Measurements from ENCODE around the gene SCARB2.

SCARB2 gene

DNA sequence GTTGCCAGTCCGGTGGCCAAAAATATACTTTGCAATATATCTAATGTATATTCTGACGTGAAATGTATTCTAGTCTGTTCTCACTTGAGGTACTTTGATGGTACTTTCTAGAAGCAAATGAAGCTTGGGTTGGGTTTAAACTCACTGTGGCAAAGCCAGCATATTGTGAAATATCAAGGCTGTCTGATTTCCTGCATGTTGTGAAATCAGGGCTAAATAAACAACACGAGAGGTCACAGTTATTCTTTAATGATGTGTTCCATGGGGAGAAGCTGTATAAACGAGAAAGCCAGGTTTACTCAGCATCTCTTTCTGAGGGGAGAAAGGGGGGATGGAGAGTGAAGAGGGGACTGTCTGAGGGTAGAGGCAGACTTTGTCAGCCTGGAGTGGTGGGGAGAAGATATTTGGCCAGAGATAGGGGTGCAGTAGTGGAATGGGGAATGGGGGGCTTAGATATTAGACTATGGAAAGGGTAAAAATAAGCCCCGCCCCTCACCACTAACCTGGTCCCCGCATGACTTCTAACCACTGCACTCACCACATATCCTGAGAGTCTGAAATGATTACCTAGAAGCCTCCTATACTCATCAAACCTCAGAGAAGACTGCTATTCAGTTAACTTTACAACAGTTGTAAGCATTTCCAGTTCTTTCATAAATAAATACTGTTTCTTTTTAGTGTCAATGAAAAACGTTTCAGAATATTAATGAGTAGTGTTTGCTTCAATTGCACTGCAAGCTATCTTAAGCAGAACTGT lies 5.9 kb upstream of the SCARB2 start:
- Histone ChIP-seq H3K4me1 (ENCODE audit: control insufficient read depth in 2 of 2, insufficient read depth in 1 of 2, low read depth in 1 of 2, low read length in 2 of 2) (peaks cover 2% of the 10 kb centered on the region in 2 donors), H4K91ac (ENCODE audit: low read depth, low read length, poor library complexity) (no peak overlapping the region), H3K18ac (ENCODE audit: low read length) (no peak overlapping the region), H3K4ac (ENCODE audit: low read length) (no peak overlapping the region), H3K36me3 (replicated peaks in 1 of 2; ENCODE audit: control insufficient read depth in 2 of 2, insufficient read depth in 2 of 2, low read length in 2 of 2) (no peaks in the 10 kb centered on the region), H2BK15ac (ENCODE audit: low read length) (no peak overlapping the region), H3K14ac (ENCODE audit: low read length) (no peak overlapping the region), H2AFZ (ENCODE audit: low read length) (no peak overlapping the region), H3K4me2 (ENCODE audit: insufficient read depth, low read length, poor library complexity, severe bottlenecking) (no peak overlapping the region), H2AK5ac (ENCODE audit: low read depth, low read length) (no peak overlapping the region), H3K9ac (ENCODE audit: low read depth, low read length, poor library complexity) (no peak overlapping the region), H3K27ac (replicated peaks; ENCODE audit: low read length) (no peak overlapping the region), H3K9me3 (replicated peaks in 1 of 2; ENCODE audit: control insufficient read depth in 2 of 2, insufficient read depth in 1 of 2, low read depth in 1 of 2, low read length in 2 of 2) (peaks cover 0 to 1% of the 10 kb centered on the region in 2 donors), H2BK12ac (ENCODE audit: low read length) (no peak overlapping the region), H3K79me1 (ENCODE audit: low read depth, low read length) (no peaks in the 10 kb centered on the region), H2BK5ac (ENCODE audit: low read length) (no peak overlapping the region), H3K27me3 (ENCODE audit: control insufficient read depth in 3 of 3, insufficient read depth in 3 of 3, low read depth in 1 of 3, low read length in 3 of 3) (no peaks in the 10 kb centered on the region), H4K8ac (ENCODE audit: low read depth, low read length) (no peak overlapping the region), H3K23ac (ENCODE audit: low read depth, low read length, poor library complexity) (no peak overlapping the region), H3K4me3 (ENCODE audit: low read length in 2 of 2) (no peak overlapping the region), H2BK120ac (ENCODE audit: low read depth, low read length) (no peak overlapping the region)
- WGBS, 2 donors (ENCODE audit: extremely low coverage in 2 of 2, insufficient read length in 2 of 2, insufficient replicate concordance in 1 of 2) = no CpG with 5 or more reads among the region's 7 CpGs
- DNase-seq (ENCODE audit: low spot score) = no peak

DNA sequence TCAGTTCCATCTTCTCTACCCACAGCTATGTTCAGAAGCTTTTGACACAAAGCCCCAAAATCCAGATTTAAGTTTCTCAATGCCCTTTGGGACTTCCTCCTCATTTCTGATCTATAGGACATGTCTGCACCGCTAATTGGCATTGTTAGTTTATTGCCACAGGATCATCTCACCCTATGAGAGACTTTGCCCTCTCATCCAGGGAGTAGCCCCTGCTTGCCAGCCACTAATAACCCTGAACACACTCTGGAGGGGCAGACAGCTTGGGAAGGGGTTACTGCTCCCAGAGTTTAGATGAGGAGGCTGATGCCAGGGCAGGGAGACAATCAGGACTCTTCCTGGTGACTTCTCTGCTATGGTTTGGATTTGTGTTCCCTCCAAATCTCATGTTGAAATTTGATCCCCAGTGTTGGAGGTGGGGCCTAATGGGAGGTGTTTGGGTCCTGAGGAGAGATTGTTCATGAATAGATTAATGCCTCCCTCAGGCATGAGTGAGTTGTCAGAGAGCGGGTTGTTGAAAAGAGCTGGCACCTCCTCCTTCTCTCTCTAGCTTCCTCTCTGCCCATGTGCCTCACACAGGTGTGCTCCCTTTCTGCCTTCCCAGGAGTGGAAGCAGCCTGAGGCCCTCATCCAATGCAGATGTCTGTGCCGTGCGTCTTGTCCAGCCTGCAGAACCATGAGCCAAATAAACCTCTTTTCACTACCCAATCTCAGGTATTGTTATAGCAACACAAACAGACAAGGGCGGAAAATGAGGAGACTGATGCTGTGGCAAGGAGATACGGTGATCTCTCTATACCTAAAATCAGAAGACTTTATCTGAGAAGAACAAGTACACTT lies 3.6 kb upstream of the SCARB2 start:
- Histone ChIP-seq H3K18ac (ENCODE audit: low read length) (no peak overlapping the region), H3K4ac (ENCODE audit: low read length) (no peak overlapping the region), H3K9me3 (replicated peaks in 1 of 2; ENCODE audit: control insufficient read depth in 2 of 2, insufficient read depth in 1 of 2, low read depth in 1 of 2, low read length in 2 of 2) (peaks cover 0 to 1% of the 10 kb centered on the region in 2 donors), H3K36me3 (replicated peaks in 1 of 2; ENCODE audit: control insufficient read depth in 2 of 2, insufficient read depth in 2 of 2, low read length in 2 of 2) (no peaks in the 10 kb centered on the region), H4K8ac (ENCODE audit: low read depth, low read length) (no peak overlapping the region), H3K23ac (ENCODE audit: low read depth, low read length, poor library complexity) (no peak overlapping the region), H3K79me1 (ENCODE audit: low read depth, low read length) (no peaks in the 10 kb centered on the region), H2BK5ac (ENCODE audit: low read length) (no peak overlapping the region), H2BK15ac (ENCODE audit: low read length) (no peak overlapping the region), H3K4me3 (ENCODE audit: low read length in 2 of 2) (no peak overlapping the region), H3K14ac (ENCODE audit: low read length) (no peak overlapping the region), H2AFZ (ENCODE audit: low read length) (no peak overlapping the region), H3K27ac (replicated peaks; ENCODE audit: low read length) (no peak overlapping the region), H2AK5ac (ENCODE audit: low read depth, low read length) (no peak overlapping the region), H2BK12ac (ENCODE audit: low read length) (no peak overlapping the region), H3K4me1 (ENCODE audit: control insufficient read depth in 2 of 2, insufficient read depth in 1 of 2, low read depth in 1 of 2, low read length in 2 of 2) (peaks cover 8 to 10% of the 10 kb centered on the region in 2 donors), H3K27me3 (ENCODE audit: control insufficient read depth in 3 of 3, insufficient read depth in 3 of 3, low read depth in 1 of 3, low read length in 3 of 3) (no peaks in the 10 kb centered on the region), H3K4me2 (ENCODE audit: insufficient read depth, low read length, poor library complexity, severe bottlenecking) (no peak overlapping the region), H4K91ac (ENCODE audit: low read depth, low read length, poor library complexity) (no peak overlapping the region), H3K9ac (ENCODE audit: low read depth, low read length, poor library complexity) (peak overlapping the region; percentile 17), H2BK120ac (ENCODE audit: low read depth, low read length) (no peak overlapping the region)
- no CpG with 5 or more reads among the region's 6 CpGs for WGBS, 2 donors (ENCODE audit: extremely low coverage in 2 of 2, insufficient read length in 2 of 2, insufficient replicate concordance in 1 of 2)
- no peak for DNase-seq (ENCODE audit: low spot score)

DNA sequence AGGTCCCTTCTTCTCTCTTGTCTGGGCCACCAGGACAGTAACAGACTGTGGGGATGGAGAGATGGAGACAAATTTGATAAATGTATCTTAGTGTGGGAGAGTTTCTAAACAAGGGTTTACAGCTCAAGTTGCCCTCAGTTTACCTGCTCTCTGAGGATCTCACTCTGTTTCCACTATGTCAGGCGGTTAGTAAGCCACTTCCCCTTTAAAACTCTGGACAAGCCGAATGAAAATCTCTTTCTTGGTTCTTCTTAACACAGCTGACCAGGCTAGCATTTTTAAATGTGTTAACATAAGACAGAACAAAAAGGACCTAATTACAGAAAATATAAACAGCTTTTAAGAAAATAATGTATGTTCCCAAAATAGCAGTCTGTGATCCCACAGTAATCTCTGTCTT lies 2.9 kb upstream of the SCARB2 start:
- H3K9ac ChIP-seq (ENCODE audit: low read depth, low read length, poor library complexity) = no peak overlapping the region
- H3K27me3 ChIP-seq (ENCODE audit: control insufficient read depth in 3 of 3, insufficient read depth in 3 of 3, low read depth in 1 of 3, low read length in 3 of 3) = no peaks in the 10 kb centered on the region
- H3K4me3 ChIP-seq (ENCODE audit: low read length in 2 of 2) = no peak overlapping the region
- no peak for DNase-seq (ENCODE audit: low spot score)
- peaks cover 0 to 1% of the 10 kb centered on the region in 2 donors for H3K9me3 ChIP-seq (replicated peaks in 1 of 2; ENCODE audit: control insufficient read depth in 2 of 2, insufficient read depth in 1 of 2, low read depth in 1 of 2, low read length in 2 of 2)
- no peak overlapping the region for H3K14ac ChIP-seq (ENCODE audit: low read length)
- no peak overlapping the region for H3K4me2 ChIP-seq (ENCODE audit: insufficient read depth, low read length, poor library complexity, severe bottlenecking)
- peaks cover 11 to 14% of the 10 kb centered on the region in 2 donors for H3K4me1 ChIP-seq (ENCODE audit: control insufficient read depth in 2 of 2, insufficient read depth in 1 of 2, low read depth in 1 of 2, low read length in 2 of 2)
- no CpG with 5 or more reads among the region's 2 CpGs for WGBS, 2 donors (ENCODE audit: extremely low coverage in 2 of 2, insufficient read length in 2 of 2, insufficient replicate concordance in 1 of 2)
- no peak overlapping the region for H2BK5ac ChIP-seq (ENCODE audit: low read length)
- no peak overlapping the region for H4K91ac ChIP-seq (ENCODE audit: low read depth, low read length, poor library complexity)
- H2BK12ac ChIP-seq (ENCODE audit: low read length) = no peak overlapping the region
- no peak overlapping the region for H3K18ac ChIP-seq (ENCODE audit: low read length)
- H2BK120ac ChIP-seq (ENCODE audit: low read depth, low read length) = no peak overlapping the region
- no peak overlapping the region for H3K4ac ChIP-seq (ENCODE audit: low read length)
- no peaks in the 10 kb centered on the region for H3K79me1 ChIP-seq (ENCODE audit: low read depth, low read length)
- H2AK5ac ChIP-seq (ENCODE audit: low read depth, low read length) = no peak overlapping the region
- no peak overlapping the region for H3K23ac ChIP-seq (ENCODE audit: low read depth, low read length, poor library complexity)
- H3K27ac ChIP-seq (replicated peaks; ENCODE audit: low read length) = no peak overlapping the region
- H2BK15ac ChIP-seq (ENCODE audit: low read length) = no peak overlapping the region
- H3K36me3 ChIP-seq (replicated peaks in 1 of 2; ENCODE audit: control insufficient read depth in 2 of 2, insufficient read depth in 2 of 2, low read length in 2 of 2) = no peaks in the 10 kb centered on the region
- H2AFZ ChIP-seq (ENCODE audit: low read length) = no peak overlapping the region
- H4K8ac ChIP-seq (ENCODE audit: low read depth, low read length) = no peak overlapping the region

DNA sequence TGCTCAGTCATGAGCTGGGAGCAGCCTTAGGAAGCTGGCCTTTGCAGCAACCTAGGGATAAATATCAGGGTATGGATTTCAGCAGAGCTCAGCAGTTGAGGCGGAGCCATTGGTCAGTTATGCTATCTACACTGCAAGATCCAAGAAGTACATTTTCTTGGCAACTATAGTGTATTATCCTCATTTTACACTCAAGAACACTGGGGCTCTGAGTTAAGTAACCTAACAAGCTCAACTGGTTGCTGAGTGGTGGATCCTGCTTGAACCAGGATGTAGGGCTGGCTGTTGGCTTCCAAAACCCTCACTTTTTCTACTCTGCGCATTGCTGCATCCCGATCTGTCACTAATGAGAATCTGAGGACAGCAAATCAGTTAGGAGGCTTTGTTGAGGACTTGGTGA lies 1.5 kb upstream of the SCARB2 start:
- Histone ChIP-seq H3K18ac (ENCODE audit: low read length) (no peak overlapping the region), H3K4ac (ENCODE audit: low read length) (no peak overlapping the region), H3K4me3 (ENCODE audit: low read length in 2 of 2) (no peak overlapping the region), H3K79me1 (ENCODE audit: low read depth, low read length) (no peaks in the 10 kb centered on the region), H3K27me3 (ENCODE audit: control insufficient read depth in 3 of 3, insufficient read depth in 3 of 3, low read depth in 1 of 3, low read length in 3 of 3) (no peaks in the 10 kb centered on the region), H3K4me1 (ENCODE audit: control insufficient read depth in 2 of 2, insufficient read depth in 1 of 2, low read depth in 1 of 2, low read length in 2 of 2) (peaks cover 11 to 14% of the 10 kb centered on the region in 2 donors), H3K14ac (ENCODE audit: low read length) (no peak overlapping the region), H4K8ac (ENCODE audit: low read depth, low read length) (no peak overlapping the region), H2AFZ (ENCODE audit: low read length) (no peak overlapping the region), H3K23ac (ENCODE audit: low read depth, low read length, poor library complexity) (no peak overlapping the region), H2AK5ac (ENCODE audit: low read depth, low read length) (no peak overlapping the region), H3K36me3 (replicated peaks in 1 of 2; ENCODE audit: control insufficient read depth in 2 of 2, insufficient read depth in 2 of 2, low read length in 2 of 2) (peaks cover 0 to 6% of the 10 kb centered on the region in 2 donors), H3K9ac (ENCODE audit: low read depth, low read length, poor library complexity) (no peak overlapping the region), H2BK12ac (ENCODE audit: low read length) (no peak overlapping the region), H3K9me3 (replicated peaks in 1 of 2; ENCODE audit: control insufficient read depth in 2 of 2, insufficient read depth in 1 of 2, low read depth in 1 of 2, low read length in 2 of 2) (peaks cover 0 to 1% of the 10 kb centered on the region in 2 donors), H3K4me2 (ENCODE audit: insufficient read depth, low read length, poor library complexity, severe bottlenecking) (no peak overlapping the region), H3K27ac (replicated peaks; ENCODE audit: low read length) (no peak overlapping the region), H2BK15ac (ENCODE audit: low read length) (no peak overlapping the region), H4K91ac (ENCODE audit: low read depth, low read length, poor library complexity) (no peak overlapping the region), H2BK120ac (ENCODE audit: low read depth, low read length) (no peak overlapping the region), H2BK5ac (ENCODE audit: low read length) (no peak overlapping the region)
- DNase-seq (ENCODE audit: low spot score) = no peak
- WGBS, 2 donors (ENCODE audit: extremely low coverage in 2 of 2, insufficient read length in 2 of 2, insufficient replicate concordance in 1 of 2) = no CpG with 5 or more reads among the region's 3 CpGs
